HT-29 (cell line): ENCODE data around the gene RAB3C. TPM values are rescaled to one million over a fixed set of nuclear protein-coding genes. Genes with fewer than 3 reads are reported as not detected.

Source experiments
- DNase-seq: peaks from one replicate; pipeline ENCODE4 v3.0.0-alpha.2; 2015; ENCODE audit warnings: low spot score
- total RNA-seq: library from RNA; depleted of rRNA; stranded (reverse); fragments of >200 nt; shearing (Covaris generic); gene quantifications from 2 replicates; pipeline ENCODE4 v1.2.3, GENCODE V29; 2014

Gene RAB3C
- total RNA-seq, 1 experiment from 2014 or later, result not detected

DNA sequence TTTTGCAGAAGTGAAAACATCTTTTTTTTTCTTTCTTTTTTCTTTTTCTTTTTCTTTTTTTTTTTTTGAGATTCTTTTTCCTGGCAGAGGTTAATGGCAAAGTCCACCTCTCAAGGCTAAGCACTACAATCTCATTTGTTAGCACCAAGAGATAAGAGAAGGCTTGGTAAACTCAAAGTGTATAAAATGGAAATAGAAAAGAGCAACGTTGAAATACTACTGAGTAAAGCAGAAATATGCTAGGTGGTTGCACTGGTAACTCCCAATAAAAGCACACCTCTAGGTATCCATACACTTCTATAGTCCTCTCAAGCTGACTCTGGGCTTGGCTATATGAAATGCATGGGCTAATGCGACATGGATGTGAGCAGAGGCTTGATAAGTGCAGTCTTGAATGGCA, 188.9 kb downstream of the RAB3C start:
- DNase-seq, result no peak

DNA sequence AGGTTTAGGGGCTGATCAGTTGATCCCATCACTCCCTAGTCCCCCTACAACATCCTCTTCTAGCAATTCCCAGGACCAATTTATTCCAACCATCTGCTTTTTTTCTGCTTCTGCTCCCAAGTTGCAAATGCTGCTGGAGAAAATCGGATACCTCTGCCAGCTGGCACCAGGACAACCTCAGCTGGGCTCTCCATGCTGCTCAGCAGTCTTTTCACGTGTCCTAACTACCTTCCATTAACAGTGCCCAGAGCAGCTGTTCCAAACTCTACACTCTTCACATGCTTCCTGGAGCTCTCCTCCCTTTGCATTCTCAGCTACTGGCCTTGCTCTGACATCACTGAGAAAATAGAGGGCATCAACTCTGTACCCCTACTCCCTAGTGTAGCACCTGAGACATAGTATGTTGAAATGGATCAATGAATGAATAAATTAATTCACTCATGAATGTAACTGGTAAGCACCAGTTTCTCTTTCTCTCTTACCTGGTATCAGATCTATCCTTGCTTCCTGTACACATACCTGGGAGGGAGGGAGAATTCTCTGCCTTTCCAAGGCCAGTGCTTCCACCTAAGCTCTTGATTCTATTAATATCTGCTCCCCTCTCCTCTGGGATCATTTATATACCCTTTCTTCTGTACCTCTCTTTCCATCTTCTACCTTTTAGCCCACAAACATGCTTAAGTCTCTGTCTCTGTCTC, 191.0 kb downstream of the RAB3C start:
- DNase-seq, result no peak

DNA sequence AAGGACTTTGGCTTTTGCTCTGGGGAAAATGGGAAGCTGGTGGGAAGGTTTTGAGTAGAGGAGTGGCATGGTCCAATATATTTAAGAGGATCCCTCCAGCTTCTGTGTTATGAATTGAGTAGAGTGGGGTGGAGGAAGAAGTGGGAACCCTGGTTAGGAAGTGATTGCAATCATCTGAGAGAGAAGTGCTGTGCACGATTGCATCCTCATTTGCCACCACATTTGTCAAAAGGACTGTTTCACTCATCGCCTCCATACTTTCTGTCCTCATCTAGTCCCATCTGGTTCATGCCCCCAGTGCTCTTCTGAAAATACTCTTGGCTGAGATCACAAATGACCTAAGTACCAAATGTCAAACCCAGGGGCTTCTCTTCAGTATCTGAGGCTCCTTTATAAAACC, 192.1 kb downstream of the RAB3C start:
- no peak for DNase-seq

DNA sequence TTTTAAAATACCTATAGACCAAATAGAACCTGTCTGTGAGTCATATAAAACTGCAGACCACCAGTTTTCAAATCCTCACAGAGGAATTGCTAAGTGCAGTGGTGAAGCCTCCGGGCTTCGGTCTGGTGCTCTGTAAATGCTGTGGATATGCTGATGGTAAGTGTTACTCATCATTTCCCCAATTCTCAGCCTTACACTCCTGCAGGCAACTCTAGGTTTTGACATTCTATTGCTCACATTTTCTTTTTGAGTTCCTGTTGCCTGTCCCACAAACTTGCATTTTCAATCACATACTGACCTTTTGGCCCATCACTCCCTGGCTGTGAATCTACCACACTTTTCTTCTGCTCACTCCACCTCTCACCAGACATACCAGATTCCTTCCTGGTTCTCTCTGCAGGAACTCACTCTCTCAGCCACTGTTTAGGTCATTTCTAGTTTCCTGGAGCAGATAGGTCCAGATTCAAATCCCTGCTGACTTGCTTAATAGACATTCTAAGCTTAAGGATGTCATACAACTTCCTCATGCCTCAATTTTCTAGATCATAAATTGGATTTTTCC, 192.9 kb downstream of the RAB3C start:
- no peak for DNase-seq

DNA sequence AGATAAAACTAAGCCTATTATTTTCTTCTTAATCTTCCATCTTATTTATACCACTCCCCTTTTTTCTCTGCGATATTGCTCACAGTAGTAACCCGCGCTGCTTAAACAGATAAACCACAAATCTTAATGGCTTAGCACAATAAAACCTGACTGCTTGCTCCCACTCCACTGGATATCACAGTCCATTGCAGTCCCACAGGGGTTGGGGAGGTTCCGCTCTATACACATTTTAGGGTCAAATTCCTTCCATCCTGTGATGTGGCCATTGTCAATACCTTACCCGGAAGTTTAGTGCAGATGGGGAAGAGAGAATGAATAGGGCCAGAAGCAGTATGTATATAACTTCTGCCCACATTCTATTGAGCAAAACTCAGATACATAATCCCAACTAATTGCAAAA, 193.7 kb downstream of the RAB3C start:
- no peak for DNase-seq

DNA sequence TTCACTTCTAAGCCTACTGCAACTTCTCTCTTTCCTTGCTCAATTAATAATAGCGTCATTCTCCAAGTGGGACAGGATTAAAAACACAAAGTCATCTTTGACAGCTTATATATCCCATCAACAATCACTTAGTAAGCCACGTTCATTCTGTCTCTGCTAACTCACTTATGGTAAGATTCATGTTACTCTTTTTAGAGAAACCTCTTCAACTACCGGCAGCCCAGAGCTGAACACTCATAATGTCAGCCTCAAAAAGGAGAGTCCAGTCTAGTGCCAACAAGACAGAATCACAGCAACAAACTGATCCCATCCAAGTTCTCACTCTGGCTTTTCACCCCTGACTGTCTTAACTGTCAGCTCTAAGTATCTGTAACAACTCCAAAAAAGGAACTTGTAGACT, 196.0 kb downstream of the RAB3C start:
- DNase-seq, result no peak

DNA sequence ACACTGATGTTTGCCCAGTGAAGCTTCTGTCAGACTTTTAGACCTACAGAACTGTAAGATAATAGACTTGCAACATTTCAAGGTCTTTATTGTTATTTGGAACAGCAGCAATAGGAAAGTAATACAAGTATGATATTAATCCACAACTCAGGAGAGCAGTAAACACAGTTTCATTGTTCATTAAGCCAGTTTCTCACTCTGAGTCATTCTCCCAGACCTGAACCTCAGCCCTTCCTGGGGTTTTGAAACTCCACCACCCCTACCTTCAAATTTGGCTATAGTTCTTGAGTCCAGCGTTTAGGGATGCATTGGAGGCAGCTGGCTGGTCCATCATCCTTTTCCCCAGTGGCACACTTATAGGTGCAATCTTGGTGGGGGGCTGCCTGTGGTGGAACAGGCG, 203.2 kb downstream of the RAB3C start:
- no peak for DNase-seq

DNA sequence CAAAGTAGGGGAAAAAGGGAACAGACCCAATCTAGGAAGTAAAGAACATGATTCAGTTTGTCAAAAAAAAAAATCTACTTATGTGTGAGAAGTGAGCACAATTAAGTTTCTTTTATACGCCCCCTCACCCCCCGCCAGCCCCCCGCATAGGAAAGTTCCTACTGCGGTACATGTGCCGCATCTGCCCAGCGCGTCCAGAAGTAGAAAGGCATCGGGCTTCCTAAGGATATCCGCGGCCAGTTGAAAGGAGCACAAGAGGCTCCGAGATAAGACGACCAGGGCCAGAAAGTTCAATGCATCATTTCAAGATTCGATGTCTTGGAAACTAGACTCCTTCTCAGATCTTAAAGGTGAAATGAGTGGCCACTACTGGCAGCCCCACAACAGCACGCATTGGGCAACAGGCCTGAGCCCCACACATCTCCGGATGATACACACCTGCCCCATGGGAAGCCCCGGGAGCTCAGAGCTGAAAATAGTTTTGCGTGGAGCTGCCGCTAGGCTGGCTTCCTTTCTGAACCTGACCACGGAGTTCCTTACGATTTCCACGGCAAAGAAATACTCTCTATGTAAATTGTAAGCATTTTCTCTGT, 203.9 kb downstream of the RAB3C start:
- no peak for DNase-seq

DNA sequence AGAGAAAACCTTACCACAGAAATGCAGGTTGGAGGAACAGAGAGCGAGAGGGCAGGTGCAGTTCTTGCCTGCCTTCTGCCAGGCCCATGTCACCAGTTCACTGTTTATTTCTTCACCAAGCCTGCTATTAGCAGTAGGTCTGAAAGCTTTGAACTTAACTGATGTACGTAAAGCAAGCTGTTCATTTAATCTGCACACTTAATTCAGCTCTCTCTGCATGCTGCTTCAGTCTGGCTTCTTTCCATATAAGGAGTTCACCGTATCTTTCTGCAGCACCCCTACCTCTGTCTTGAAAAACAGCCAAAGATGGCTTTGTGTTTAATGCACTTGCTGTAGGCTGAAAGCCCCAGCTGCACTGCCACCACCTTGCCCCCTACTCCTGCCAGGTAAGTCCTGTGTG, 205.1 kb downstream of the RAB3C start:
- no peak for DNase-seq

DNA sequence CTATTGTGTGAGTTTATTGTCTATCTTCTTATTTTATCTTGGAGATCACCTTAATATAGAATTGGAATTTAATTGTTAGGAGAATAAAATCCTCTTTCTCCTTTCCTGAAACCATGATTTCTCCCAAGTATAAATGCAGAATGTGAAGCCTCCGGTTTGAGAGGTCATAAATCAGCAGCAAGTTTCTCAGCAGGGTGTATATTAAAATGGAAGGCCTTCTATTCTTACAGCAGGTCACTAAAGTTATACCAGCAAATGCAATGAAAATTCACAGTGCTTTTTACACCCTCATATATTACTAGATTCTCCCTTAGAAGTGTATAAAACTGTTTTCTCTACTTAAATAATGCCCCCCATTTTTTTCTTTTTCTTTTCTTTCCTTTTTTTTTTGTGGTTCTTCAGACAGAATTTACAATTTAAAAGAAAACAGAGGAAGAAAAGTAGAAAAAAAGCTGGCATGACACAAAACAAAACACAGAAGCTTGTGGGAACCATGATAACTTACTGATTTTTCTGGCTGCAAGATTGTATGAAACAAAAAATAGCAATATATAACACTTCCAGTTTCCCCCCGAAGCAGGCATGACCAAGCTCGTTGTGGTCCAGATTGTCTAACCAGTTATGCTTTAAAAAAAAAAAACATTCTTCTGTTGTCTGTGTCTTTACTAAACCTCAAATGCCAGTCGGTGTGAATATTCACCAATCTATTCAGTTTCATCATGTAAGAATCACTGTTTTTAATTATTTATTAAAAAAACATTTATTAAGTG, 211.2 kb downstream of the RAB3C start:
- no peak for DNase-seq

DNA sequence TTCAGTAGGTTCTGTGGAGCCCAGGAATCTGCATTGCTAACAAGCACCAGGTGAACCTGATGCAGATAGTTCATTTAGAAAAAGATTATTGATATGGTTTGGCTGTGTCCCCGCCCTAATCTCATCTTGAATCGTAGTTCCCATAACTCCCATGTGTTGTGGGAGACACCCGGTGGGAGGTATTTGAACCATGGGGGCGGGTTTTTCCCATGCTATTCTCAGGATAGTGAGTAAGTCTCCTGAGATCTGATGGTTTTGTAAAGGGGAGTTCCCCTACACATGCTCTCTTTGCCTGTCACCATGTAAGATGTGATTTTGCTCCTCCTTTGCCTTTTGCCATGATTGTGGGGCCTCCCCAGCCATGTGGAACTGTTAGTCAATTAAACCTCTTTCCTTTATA, 212.0 kb downstream of the RAB3C start:
- no peak for DNase-seq

DNA sequence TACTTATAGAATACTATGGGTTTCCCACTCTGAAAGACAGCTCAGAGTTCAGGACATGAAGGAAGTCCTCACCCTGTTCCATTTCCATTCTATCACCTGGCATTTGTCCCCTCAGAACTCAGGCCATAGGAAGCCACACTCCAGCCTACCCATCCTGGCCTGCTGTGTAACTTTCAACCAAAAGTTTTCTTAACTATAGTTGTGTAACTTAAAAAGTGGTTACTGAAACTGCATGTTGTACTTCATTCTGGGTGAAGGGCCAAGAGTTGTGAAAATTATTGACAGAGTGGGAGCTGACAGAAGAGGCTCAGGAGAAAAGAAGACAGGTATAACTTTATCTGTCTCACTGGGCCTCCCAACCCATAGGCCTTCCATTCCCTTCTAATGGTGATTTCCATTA, 212.5 kb downstream of the RAB3C start:
- DNase-seq, result no peak

DNA sequence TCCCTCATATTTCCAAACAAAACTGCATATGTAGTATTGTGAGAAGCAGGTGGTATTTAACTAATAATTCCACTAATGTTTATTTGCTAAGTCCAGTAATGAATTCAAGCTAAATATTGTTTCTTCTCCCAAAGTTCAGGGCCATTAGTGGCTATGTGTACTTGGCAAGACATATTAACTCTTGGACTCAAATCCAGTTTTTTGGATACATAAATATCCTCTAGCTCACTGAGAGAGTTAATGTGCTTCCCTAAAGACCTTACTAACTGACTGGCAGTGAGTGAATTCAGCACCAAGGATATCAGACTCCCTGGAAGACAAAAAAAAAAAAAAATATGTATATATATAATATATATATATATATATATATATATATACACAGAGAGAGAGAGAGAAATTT, 214.1 kb downstream of the RAB3C start:
- no peak for DNase-seq

DNA sequence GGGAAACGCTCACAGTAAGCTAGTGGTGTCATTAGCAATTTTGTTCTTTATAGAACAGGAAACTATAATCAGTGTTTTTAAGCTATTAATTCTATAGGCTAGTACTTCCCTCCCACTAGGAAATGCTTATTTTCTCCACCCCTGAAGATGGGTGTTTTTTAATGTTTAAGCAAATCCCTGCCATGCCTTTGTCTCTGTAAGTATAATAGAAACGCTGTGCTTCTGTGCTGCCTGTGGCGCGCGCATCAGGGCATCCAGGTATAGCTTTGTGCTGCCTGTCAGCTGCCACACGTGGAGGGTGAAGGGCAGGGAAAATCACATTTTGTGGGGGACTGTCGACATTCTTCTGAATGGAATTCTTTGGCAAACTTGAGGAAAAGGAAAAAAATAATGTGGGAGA, 217.5 kb downstream of the RAB3C start:
- no peak for DNase-seq

DNA sequence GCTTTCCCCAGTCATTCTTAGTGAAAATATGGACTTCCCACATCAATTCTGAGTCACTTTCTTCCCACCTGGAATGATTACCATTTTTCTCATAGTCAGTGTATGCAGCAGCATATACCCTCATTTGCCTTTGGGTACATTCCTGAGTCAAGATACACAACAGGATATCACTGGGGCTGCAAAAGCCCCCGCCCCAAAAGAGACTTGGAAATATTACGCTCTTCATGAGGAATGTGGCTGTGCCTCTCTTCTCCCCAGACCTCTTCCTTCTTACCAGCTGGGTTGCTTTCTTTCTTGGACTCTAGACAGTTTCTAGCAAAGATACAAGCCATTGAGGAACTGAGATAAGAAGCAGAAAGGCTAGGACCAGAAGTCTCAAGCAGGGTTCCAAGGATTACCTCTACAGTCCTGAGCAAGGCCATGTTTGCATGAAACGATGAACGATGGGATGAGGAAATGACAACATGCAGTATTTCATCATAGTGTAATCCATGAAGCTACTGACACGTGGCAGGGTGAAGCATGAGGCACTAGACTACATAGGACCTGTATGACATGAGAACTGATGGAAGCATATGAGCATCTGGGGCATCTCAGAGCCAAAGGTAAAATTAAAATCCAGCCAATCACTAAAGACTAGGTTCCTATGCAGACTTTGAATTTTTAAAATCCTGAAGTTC, 218.1 kb downstream of the RAB3C start:
- no peak for DNase-seq

DNA sequence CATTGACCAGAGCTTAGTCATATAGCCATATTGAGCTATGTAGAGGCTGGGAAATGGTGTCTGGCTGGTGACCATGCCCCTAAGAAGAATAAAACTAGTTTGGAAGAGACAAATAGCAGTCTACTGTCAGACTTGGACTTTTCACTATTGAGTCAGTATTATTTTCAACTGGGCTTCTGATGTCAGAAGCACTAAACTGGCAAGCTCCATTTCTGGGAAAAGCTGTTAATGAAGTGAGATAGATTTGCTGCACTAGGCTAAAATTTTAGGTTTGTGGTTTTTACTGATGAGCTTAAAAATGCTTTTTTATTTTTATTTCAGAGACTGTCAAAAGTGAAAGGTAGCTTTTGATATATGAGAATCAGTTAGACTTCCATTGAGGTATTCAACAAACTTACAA, 220.2 kb downstream of the RAB3C start:
- DNase-seq, result no peak

DNA sequence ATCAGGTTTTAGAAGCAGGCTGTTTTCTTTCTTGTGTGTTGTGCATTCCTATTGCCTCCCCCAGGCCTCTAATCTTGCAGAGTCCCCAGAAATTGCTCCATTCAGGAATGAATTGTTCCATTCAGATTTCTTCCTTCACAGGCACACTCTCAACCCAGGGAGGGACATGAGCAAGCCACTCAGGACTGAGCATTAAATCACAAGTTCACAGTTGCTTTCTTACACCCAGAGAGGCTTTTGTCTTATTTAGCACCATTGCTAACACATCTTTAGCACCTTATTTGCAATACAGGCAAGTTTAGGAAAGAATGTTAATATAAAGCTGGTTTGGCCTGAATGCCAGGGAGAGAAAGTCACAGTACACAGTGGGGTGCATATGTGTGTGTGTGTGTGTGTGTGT, 221.4 kb downstream of the RAB3C start:
- no peak for DNase-seq

DNA sequence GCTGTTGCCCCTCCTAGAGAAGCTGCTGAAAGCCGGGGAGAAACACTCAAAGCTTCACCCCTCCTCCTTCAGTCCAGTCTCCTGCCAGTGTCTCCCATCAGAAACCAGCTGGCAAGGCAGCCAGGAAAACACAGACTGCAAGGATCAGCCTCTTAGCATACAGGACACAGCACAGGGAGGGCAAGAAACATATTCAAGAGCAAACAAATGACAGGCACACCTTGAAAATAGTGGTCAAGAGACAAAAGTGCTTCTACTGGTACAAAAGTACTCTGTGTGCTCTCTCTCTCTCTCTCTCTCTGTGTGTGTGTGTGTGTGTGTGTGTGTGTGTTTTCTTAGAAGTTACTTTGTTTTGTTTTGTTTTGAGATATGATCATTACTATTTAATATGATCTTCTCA, 227.2 kb downstream of the RAB3C start:
- no peak for DNase-seq

DNA sequence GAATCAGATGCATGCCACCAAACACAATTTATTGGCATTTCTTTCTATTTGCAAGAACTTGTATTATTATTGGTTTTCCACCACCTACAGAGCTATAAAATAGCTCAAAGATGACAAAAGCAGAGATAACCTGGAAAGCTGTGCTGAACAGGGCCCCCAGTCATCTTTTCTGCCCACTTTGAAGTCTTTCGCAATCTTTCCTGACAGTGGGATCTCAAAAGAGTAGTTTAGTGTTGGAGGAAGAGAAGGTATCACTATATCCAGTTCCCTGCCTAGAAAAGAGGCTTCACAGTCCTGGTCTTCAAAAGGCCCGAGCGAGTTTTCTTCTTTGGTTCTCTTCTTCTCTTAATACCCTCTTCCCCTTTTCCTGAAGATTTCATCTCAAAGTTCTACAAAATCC, 231.0 kb downstream of the RAB3C start:
- no peak for DNase-seq

DNA sequence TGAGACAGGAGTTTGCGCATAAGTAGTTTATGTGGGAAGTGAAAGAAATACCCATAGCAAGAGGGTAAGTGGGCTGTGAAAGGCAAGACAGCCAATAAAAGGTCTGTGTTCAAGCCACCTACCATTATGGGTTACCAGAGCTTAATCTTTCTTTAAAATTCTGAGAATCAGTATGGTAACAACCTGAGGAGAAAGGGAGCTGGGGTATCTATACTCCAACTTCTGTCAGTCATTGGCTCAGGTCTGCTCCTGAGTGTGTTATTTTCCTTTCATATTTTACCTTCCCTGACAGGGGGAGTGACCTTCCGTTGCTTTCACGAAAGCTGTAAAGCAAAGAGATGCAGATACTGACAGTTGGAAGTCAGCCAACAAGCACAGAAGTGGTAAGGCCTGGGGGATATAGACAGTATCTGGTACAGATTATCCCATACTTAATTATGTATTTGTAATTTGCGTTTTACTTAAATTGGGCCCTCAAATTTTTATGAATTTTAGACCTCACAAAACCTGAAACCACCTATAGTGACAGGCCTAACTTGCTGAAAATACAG, 233.4 kb downstream of the RAB3C start:
- DNase-seq, result no peak

DNA sequence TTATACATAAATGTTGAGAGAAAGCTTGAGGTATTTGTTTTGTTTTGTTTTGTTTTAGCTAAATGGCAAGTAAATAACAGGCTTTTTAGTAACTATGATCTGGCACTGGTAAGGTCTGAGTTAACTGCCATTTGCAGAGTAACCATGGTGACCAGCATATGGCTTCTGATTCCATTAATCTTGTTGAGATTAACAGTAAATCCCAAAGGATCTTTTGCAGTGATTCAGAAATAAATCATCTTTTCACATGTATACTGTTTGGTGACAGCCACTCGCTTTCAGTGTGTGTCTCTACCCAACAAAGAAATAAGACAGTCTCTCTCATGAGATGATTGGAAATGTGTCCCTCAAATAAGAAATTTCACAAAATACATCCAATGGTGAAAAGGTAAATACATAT, 235.6 kb downstream of the RAB3C start:
- no peak for DNase-seq

DNA sequence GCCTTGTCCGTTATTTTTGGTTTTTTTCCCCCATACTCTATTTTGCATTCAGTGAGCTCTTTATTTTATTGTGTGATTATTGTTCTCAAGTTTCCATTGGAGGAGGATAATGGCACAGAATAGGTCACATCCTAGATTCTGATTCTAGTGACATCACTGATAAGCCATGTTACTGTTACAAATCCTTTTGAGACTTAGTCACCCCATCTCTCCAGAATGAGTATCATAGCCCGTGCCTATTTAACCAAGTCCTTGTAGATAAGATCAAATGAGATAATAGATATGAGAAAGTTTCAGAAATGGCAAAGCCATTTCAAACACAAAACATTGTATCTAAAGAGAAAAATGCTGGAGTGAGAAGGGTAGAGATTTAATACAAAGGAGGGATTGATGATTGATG, 242.6 kb downstream of the RAB3C start:
- no peak for DNase-seq
